SH-SY5Y (cell line): ENCODE data around the gene CD3G.

Experiments used
- GATA2 ChIP-seq: IDR thresholded peaks from 2 replicates; pipeline ENCODE4 v1.6.1; 2011; ENCODE audit warnings: mild to moderate bottlenecking, low read depth, low read length
- GATA3 ChIP-seq: IDR thresholded peaks from 2 replicates; pipeline ENCODE4 v1.6.1; 2011; ENCODE audit warnings: low read depth, mild to moderate bottlenecking, low read length, moderate library complexity

GRCh38 chr11:118312328-118312727 is 31.8 kb upstream of the CD3G start:
- TF ChIP-seq GATA3 (no peak), GATA2 (no peak)
